Measurements from ENCODE around the gene GLG1.
"Not testable (repeated sequence)": the region's sequence is repeated elsewhere in the genome, so short reads cannot be mapped to it uniquely, and the experiment has no call there.

The GLG1 gene

GRCh38 chr16:74409185-74409981 is 197.5 kb downstream of the GLG1 start:
- DNase-seq (ENCODE audit: low read depth in 3 of 3): not testable (repeated sequence)

GRCh38 chr16:74407362-74407705 is 199.6 kb downstream of the GLG1 start:
- DNase-seq (ENCODE audit: low read depth in 3 of 3): not testable (repeated sequence)

GRCh38 chr16:74406600-74407361 is 200.1 kb downstream of the GLG1 start:
- not testable (repeated sequence) for DNase-seq (ENCODE audit: low read depth in 3 of 3)

GRCh38 chr16:74404148-74404933 is 202.6 kb downstream of the GLG1 start:
- DNase-seq (ENCODE audit: low read depth in 3 of 3): not testable (repeated sequence)

GRCh38 chr16:74400238-74400637 is 206.7 kb downstream of the GLG1 start:
- DNase-seq (ENCODE audit: low read depth in 3 of 3): not testable (repeated sequence)

- DNase-seq (ENCODE audit: low read depth in 3 of 3): not testable (repeated sequence)
Measured at GRCh38 chr16:74398212-74398895, 208.6 kb downstream of the GLG1 start.

Data from stimulated activated CD4-positive, alpha-beta T cell treated with anti-CD3 and anti-CD28 coated beads, TNF-alpha, amount 100 ng/mL, for 24 hours (primary cell).